IMR-90 (cell line): Measurements from ENCODE around the gene KDELR1. TPM values are rescaled to one million over a fixed set of nuclear protein-coding genes. Genes with fewer than 3 reads are reported as not detected.

Experiments used
- ATAC-seq: fragments of 200-7000 bp; cut with Tn5 transposase; 2 replicates; pipeline ENCODE4 v1.9.1; 2020; ENCODE audit warnings: low read depth, mild to moderate bottlenecking, moderate library complexity
- BruUV-seq: library from RNA; stranded (reverse); fragments of 400-500 nt; replicated peaks from 2 replicates; lab custom pipeline; 2021; lab: Mats Ljungman, UMichigan
- CTCF ChIA-PET: fragments of 300-600 bp; formaldehyde crosslinking; extraction: SDS; loops from one replicate; lab custom pipeline; 2021; ENCODE audit warnings: antibody characterized with exemption; lab: Yijun Ruan, JAX
- POLR2A ChIA-PET: fragments of 300-600 bp; sonication (Branson Sonifier 250); formaldehyde crosslinking; loops from one replicate; lab custom pipeline; 2022; ENCODE audit warnings: antibody characterized with exemption; ENCODE audit not compliant: unreplicated experiment; lab: Charles Lee
- DNase-seq: peaks from one replicate; pipeline ENCODE4 v3.0.0; 2013
- H2AFZ ChIP-seq: replicated peaks from 2 replicates; pipeline ENCODE3; 2013; ENCODE audit warnings: low read length, mild to moderate bottlenecking; ENCODE audit not compliant: poor library complexity
- H2AK5ac ChIP-seq: 2 replicates; pipeline ENCODE4 v1.6.1; 2013; ENCODE audit warnings: low read depth, low read length, inconsistent platforms
- H2AK9ac ChIP-seq: replicated peaks from 2 replicates; pipeline ENCODE3; 2013; ENCODE audit warnings: mild to moderate bottlenecking, low read depth, low read length, moderate library complexity; ENCODE audit not compliant: poor library complexity
- H2BK120ac ChIP-seq: 2 replicates; pipeline ENCODE4 v1.6.1; 2013; ENCODE audit warnings: low read depth, low read length, inconsistent platforms
- H2BK15ac ChIP-seq: 3 replicates; pipeline ENCODE4 v1.6.1; 2013; ENCODE audit warnings: low read depth, low read length, inconsistent platforms
- H2BK20ac ChIP-seq: 2 replicates; pipeline ENCODE4 v1.6.1; 2013; ENCODE audit warnings: low read depth, mild to moderate bottlenecking, inconsistent platforms, low read length, moderate library complexity
- H2BK5ac ChIP-seq: 2 replicates; pipeline ENCODE4 v1.6.1; 2013; ENCODE audit warnings: mild to moderate bottlenecking, low read depth, low read length, inconsistent platforms; ENCODE audit not compliant: poor library complexity, severe bottlenecking
- H3K14ac ChIP-seq: replicated peaks from 2 replicates; pipeline ENCODE4 v1.6.1; 2013; ENCODE audit warnings: low read depth, low read length, inconsistent platforms
- H3K18ac ChIP-seq: 2 replicates; pipeline ENCODE4 v1.6.1; 2013; ENCODE audit warnings: low read depth, low read length, control low read depth
- H3K23ac ChIP-seq: 2 replicates; pipeline ENCODE4 v1.6.1; 2013; ENCODE audit warnings: low read depth, low read length, inconsistent platforms
- H3K27ac ChIP-seq: 2 replicates; pipeline ENCODE4 v1.5.1; 2013; ENCODE audit warnings: mild to moderate bottlenecking, control low read depth, low read length; ENCODE audit not compliant: insufficient read depth
- H3K27me3 ChIP-seq: 2 replicates; pipeline ENCODE4 v1.6.1; 2013; ENCODE audit warnings: low read length; ENCODE audit not compliant: control insufficient read depth, insufficient read depth
- H3K36me3 ChIP-seq: 2 replicates; pipeline ENCODE4 v1.6.1; 2013; ENCODE audit warnings: low read length, mixed read lengths; ENCODE audit not compliant: control insufficient read depth, insufficient read depth
- H3K4ac ChIP-seq: 2 replicates; pipeline ENCODE4 v1.6.1; 2013; ENCODE audit warnings: low read depth, low read length, inconsistent platforms
- H3K4me1 ChIP-seq: 2 replicates; pipeline ENCODE4 v1.6.1; 2013; ENCODE audit warnings: low read length, mixed read lengths; ENCODE audit not compliant: control insufficient read depth, insufficient read depth
- H3K4me2 ChIP-seq: 2 replicates; pipeline ENCODE4 v1.6.1; 2013; ENCODE audit warnings: low read depth, mild to moderate bottlenecking, control low read depth, low read length, moderate library complexity
- H3K4me3 ChIP-seq: 2 replicates; pipeline ENCODE4 v1.5.1; 2013; ENCODE audit warnings: low read depth, mild to moderate bottlenecking, control low read depth, low read length, moderate library complexity; ENCODE audit not compliant: insufficient read depth
- H3K56ac ChIP-seq: 2 replicates; pipeline ENCODE4 v1.6.1; 2013; ENCODE audit warnings: low read length, inconsistent platforms; ENCODE audit not compliant: insufficient read depth; ENCODE audit errors: extremely low read depth
- H3K79me1 ChIP-seq, 2 experiments: 2 replicates each; pipeline ENCODE4 v1.6.1; 2013; ENCODE audit warnings: low read length in 2 of 2, inconsistent platforms in 1 of 2, low read depth in 1 of 2
- H3K9ac ChIP-seq: 2 replicates; pipeline ENCODE4 v1.6.1; 2013; ENCODE audit warnings: low read depth, low read length, control low read depth
- H3K9me1 ChIP-seq: 2 replicates; pipeline ENCODE4 v1.6.1; 2013; ENCODE audit warnings: low read length, inconsistent platforms; ENCODE audit not compliant: insufficient read depth
- H3K9me3 ChIP-seq: 2 replicates; pipeline ENCODE4 v1.6.1; 2013; ENCODE audit warnings: low read length; ENCODE audit not compliant: control insufficient read depth, insufficient read depth
- H4K20me1 ChIP-seq: 2 replicates; pipeline ENCODE4 v1.6.1; 2013; ENCODE audit warnings: low read length, inconsistent platforms; ENCODE audit not compliant: insufficient read depth
- H4K5ac ChIP-seq: 2 replicates; pipeline ENCODE4 v1.6.1; 2013; ENCODE audit warnings: mild to moderate bottlenecking, low read depth, low read length, control low read depth
- H4K8ac ChIP-seq, 2 experiments: 2 replicates each; pipeline ENCODE4 v1.6.1; 2013; ENCODE audit warnings: low read depth in 2 of 2, low read length in 2 of 2, control low read depth in 1 of 2, inconsistent platforms in 1 of 2
- H4K91ac ChIP-seq: 2 replicates; pipeline ENCODE4 v1.6.1; 2013; ENCODE audit warnings: low read depth, low read length, inconsistent platforms; ENCODE audit not compliant: insufficient read depth
- WGBS, 2 experiments: methylation state at CpG; one replicate each; pipeline versions ENCODE4 v1.1.5 to v1.1.7; 2013; ENCODE audit warnings: missing lambda C conversion rate in 2 of 2; ENCODE audit not compliant: insufficient read length in 1 of 2; ENCODE audit errors: extremely low coverage in 2 of 2; 5-methylcytosine and 5-hydroxymethylcytosine counted together
- dilution Hi-C: fragments of 300-500 bp; cut with HindIII; formaldehyde crosslinking; loops from one replicate; pipeline ENCODE4 v1.14.3; 2018; ENCODE audit warnings: low sequenced_read_pairs; ENCODE audit not compliant: unreplicated experiment
- in situ Hi-C: fragments of 300-500 bp; cut with MboI; formaldehyde crosslinking; loops from 3 replicates; pipeline ENCODE4 v1.14.3; 2019; ENCODE audit warnings: low sequenced_read_pairs, inconsistent platforms, mixed read lengths
- intact Hi-C: fragments of 100-400 bp; cut with micrococcal nuclease; formaldehyde crosslinking; loops from 2 replicates; pipeline ENCODE4 v1.10.0; 2022
- polyA plus RNA-seq, 3 experiments: library from polyadenylated mRNA; depleted of rRNA; stranded (reverse); fragments of >200 nt; gene quantifications; 2 replicates each; pipeline ENCODE4 v1.2.3, GENCODE V29; 2012; ENCODE audit warnings: low replicate concordance in 1 of 3
- total RNA-seq: library from RNA; depleted of rRNA; stranded (reverse); fragments of >200 nt; gene quantifications from 2 replicates; pipeline ENCODE4 v1.2.3, GENCODE V29; 2012
- TF ChIP-seq, protein P1 (sequence below): conservative IDR thresholded peaks from 2 replicates; pipeline ENCODE4 v1.5.1; 2012; ENCODE audit warnings: mild to moderate bottlenecking, low read depth, low read length, improper control_type of control experiment

The KDELR1 gene
- total and polyA plus RNA-seq, 2 of the 4 experiments (the other 2 are of a cell fraction), result 58.8 to 180 TPM

DNA sequence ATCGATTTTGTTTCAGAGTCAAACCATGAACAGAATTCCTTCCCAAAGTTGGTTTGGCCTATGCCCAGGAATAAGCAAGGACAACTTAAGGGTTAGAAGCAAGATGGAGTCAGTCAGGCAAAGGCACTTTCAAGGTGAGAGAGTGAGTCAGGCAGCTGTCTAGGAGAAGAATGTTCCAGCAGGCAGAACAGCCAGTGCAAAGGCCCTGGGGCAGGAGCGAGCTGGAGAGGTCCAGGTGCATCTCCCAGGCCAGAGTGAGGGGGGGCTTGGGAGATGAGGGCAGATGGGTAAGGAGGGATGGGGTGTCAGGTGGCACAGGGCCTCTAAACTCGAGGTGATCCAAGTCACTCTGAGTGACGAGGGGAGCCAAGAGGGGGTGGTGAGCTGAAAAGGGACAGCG lies 45.2 kb upstream of the KDELR1 start:
- H3K27ac ChIP-seq, result no peak overlapping the region
- H4K20me1 ChIP-seq, result no peaks in the 10 kb centered on the region
- ChIA-PET CTCF (no interaction called here), POLR2A (no interaction called here)
- no peak overlapping the region for H3K4me3 ChIP-seq
- H3K9me3 ChIP-seq, result no peaks in the 10 kb centered on the region
- H3K36me3 ChIP-seq, result no peaks in the 10 kb centered on the region
- H3K4ac ChIP-seq, result no peak overlapping the region
- H4K91ac ChIP-seq, result no peak overlapping the region
- H3K79me1 ChIP-seq, result no peaks in the 10 kb centered on the region
- BruUV-seq, result no TSS peak
- TF ChIP-seq, protein P1, sequence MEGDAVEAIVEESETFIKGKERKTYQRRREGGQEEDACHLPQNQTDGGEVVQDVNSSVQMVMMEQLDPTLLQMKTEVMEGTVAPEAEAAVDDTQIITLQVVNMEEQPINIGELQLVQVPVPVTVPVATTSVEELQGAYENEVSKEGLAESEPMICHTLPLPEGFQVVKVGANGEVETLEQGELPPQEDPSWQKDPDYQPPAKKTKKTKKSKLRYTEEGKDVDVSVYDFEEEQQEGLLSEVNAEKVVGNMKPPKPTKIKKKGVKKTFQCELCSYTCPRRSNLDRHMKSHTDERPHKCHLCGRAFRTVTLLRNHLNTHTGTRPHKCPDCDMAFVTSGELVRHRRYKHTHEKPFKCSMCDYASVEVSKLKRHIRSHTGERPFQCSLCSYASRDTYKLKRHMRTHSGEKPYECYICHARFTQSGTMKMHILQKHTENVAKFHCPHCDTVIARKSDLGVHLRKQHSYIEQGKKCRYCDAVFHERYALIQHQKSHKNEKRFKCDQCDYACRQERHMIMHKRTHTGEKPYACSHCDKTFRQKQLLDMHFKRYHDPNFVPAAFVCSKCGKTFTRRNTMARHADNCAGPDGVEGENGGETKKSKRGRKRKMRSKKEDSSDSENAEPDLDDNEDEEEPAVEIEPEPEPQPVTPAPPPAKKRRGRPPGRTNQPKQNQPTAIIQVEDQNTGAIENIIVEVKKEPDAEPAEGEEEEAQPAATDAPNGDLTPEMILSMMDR, result no peak
- H2BK20ac ChIP-seq, result no peak overlapping the region
- H3K9me1 ChIP-seq, result no peaks in the 10 kb centered on the region
- H2BK120ac ChIP-seq, result no peak overlapping the region
- no peak overlapping the region for H2AFZ ChIP-seq
- 75% methylated on average over 1 of the region's 5 CpGs; no CpG with 5 or more reads in 1 of the 2 experiments for WGBS, 2 experiments
- no peak overlapping the region for H2AK5ac ChIP-seq
- H3K56ac ChIP-seq, result no peak overlapping the region
- no peak overlapping the region for H3K23ac ChIP-seq
- H3K27me3 ChIP-seq, result peaks cover 3% of the 10 kb centered on the region
- dilution Hi-C loops, result no loop called here
- no peak overlapping the region for H3K14ac ChIP-seq
- intact Hi-C loops, result no loop called here
- H4K5ac ChIP-seq, result no peak overlapping the region
- H3K9ac ChIP-seq, result no peak overlapping the region
- no peak overlapping the region for H4K8ac ChIP-seq
- no peak overlapping the region for H2BK5ac ChIP-seq
- H3K4me1 ChIP-seq, result no peaks in the 10 kb centered on the region
- no peak overlapping the region for H2AK9ac ChIP-seq
- no peak for DNase-seq
- H3K18ac ChIP-seq, result no peak overlapping the region
- H2BK15ac ChIP-seq, result no peak overlapping the region
- no peak for ATAC-seq
- H3K4me2 ChIP-seq, result no peak overlapping the region
- in situ Hi-C loops, result no loop called here
